GM21381 (cell line): ENCODE results near the gene PRRG1.
"Not testable (repeated sequence)": the region's sequence is repeated elsewhere in the genome, so short reads cannot be mapped to it uniquely, and the experiment has no call there.

Source experiments
- ATAC-seq: cut with Tn5 transposase; IDR thresholded peaks from one replicate; pipeline ENCODE4 v1.9.1; 2021; ENCODE audit warnings: mild to moderate bottlenecking, moderate library complexity; ENCODE audit not compliant: unreplicated experiment

Gene PRRG1

DNA sequence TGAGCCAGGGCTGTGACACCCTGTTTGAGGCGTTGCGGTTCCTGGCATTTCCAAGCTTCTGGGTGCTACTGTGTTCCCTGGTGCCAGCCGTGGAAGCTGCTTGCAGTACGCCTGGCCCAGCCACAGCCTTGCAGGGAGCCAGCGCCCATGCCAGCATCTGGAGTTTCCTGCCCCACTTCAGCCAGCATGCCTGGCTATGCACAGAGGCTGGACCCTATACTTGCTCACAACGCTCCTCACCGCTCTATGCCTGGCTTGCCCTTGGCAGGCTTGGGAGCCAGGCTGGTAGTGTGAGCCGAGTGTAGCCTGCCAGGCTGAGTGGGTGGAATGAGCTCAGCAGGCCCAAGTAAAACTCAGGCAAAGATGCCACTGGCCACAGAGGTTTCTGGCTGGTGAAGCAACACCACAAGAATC lies 22.4 kb downstream of the PRRG1 start:
- ATAC-seq: no peak

DNA sequence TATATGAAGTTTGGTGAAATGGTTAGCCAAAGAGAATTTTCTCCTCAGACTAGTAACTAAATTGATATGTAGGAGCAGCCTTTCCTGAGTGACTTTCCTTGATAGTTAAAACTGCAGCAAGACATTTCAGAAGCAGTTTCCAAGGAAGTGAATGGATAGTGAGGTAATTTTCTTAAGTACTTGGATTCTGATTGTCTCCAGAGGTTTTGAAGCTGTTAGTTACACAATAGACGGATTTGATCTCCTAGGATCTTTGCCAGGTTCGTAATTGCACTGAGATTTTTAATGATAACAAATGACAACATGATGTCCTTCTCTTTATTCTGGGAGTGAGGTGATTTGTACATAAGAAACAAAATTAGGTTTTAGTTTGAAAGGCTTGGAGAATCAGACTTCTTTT lies 29.2 kb downstream of the PRRG1 start:
- no peak for ATAC-seq

DNA sequence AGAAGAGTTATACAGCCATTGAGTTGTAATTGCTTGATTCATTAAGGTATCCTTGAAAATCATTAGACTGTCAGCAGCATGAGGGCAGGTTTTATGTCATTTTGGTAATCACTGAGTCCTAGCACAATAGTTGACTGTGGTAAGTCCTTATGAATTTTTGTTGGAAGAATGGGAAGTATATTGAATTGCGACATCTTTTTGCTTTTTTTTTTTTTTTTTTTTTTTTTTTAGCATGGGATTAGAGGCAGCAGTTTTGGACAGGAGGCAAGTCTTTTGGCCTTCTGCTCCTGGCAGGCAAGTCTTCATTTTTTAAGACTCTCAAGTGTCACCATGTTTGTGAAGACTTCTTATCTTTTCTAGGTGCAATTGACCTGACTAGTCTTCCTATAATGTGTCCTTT lies 29.7 kb downstream of the PRRG1 start:
- no peak for ATAC-seq

DNA sequence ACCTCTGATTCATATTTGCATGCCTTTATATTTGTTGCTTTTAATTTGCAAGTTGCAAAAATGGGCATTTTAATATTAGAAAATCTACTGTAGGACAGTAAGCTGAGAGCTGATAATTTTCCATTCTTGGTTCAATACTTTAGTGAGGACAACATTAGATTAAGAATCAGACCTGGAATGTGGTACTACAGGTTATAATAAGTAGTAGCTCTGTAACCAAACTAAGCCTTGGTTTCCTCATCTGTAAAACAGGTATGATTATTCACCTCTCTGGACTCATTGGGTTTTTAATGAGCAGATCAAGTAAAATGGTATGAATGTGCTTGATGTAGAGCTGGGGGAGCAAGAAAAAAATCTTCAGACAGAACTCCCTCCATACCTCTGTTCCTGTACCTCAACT lies 31.1 kb downstream of the PRRG1 start:
- ATAC-seq: no peak

DNA sequence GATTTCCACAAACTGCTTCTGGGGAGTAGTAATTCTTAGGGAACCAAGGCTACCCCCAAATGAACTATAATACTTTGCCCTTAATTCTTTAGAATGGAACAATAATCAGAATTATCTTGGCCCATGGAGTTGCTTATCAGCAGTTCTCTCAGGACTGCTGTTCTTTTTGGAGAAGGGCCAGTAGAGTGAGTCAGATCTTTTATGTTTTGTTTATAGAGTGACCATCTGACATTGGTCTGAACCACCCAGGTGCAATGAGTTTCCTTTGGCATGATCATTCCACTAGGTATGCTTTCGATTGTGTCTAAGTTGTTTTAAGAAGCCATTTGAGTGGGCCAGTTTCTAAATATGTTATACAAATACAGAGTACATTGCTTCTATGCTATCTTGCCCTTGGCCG lies 31.8 kb downstream of the PRRG1 start:
- ATAC-seq: no peak

DNA sequence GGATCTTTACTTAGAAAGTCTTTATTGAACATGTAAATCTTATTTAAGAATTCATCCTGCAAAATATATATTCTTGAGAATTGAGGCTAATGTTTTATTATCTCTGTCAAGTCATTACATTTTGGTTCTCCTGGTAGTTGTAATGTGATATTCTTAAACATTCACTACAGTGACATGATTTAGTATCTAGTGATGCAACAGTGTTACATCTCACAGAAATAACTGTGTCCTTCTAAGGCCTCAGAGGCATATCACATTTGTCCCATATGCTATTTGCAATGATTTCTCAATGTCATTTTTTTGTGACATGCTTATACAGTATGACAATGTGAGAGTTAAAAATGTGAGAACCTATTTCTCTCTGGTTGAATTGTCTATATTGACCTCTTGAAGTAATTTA lies 34.1 kb downstream of the PRRG1 start:
- no peak for ATAC-seq

DNA sequence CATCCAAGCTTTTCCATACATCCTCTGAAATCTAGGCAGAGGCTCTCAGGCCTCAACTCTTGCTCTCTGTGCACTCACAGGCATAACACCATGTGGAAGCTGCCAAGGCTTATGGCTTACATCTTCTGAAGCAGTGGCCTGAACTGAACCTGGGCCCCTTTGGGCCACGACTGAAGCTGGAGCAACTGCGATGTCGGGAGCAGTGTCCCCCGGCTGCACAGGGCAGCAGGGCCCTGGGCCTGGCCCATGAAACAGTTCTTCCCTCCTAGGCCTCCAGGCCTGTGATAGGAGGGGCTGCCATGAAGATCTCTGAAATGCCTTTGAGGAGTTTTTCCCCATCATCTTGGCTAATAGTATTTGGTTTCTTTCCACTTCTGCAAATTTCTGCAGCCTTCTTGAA lies 39.2 kb downstream of the PRRG1 start:
- no peak for ATAC-seq

DNA sequence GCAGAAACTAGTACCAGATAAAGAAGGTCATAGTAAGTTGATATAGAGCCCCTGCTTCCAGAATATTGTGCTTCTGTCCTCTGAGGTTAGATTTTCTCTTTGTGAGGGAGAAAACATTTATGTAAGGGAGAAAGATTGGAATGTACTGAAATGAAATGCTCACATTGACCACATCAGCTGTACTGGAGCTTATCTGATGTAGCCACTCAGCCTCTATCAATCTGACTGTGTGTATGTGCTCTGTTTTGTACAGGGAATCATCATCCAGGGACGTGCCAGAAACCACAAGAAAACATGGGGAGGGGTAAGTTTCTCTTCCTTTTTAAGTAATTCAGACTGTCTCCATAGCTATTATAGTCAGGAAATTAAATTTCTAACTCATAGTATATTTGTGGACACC lies 56.8 kb downstream of the PRRG1 start:
- no peak for ATAC-seq

DNA sequence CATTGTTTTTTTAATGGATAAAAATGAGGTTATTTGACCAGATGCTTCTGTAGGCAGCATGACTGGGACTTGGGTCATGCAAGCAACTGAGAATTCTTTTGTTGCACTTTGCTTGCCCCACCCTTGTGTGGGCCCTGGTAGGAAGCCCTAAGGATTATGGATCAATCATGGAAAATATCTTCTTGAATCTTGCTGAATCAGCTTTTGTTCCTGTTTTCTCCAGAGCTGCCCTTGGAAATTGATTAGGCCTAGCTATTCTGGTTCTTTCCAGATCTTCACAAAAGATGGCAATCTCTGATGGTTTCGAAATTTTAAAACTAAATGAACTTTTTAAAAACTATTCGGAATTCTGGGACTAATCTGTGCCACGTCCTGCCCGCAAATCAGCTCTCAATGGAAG lies 58.6 kb downstream of the PRRG1 start:
- ATAC-seq: no peak

DNA sequence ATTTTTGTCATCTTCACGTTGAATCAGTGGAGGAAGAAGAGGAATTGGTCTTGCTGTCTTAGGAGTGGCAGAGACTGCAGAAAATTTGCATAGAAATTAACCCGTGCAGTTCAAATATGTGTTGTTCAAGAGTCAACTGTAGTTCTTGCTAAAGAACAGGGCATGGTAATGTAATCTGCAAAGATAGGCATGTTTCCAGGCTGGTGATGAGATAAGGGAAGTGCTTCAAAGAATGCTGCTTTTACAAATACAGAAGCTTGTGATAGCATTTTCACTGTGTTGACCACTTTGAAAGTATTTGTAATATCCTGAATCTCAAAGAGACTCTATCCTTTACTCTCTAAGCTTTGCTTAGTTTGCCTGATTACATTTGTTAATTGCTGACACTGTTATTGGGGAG lies 60.1 kb downstream of the PRRG1 start:
- no peak for ATAC-seq

DNA sequence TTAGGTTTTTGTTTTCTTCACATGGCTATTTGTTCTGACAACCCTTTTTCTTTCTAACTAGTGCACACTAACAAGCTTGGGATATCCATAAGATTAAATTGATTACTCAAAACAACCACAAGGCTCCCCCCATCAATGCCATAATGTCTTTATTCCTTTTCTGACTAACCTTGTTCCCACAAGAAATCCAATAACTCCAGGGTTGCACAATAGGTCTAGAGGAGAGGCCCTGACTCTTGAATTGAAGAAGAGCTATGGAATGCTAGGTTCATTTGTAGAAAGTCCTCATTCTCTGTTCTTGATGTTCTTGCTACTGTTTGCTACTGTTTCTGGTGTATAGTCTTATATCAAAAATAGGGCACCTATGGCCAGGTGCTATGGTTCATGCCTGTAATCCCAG lies 71.0 kb downstream of the PRRG1 start:
- no peak for ATAC-seq

DNA sequence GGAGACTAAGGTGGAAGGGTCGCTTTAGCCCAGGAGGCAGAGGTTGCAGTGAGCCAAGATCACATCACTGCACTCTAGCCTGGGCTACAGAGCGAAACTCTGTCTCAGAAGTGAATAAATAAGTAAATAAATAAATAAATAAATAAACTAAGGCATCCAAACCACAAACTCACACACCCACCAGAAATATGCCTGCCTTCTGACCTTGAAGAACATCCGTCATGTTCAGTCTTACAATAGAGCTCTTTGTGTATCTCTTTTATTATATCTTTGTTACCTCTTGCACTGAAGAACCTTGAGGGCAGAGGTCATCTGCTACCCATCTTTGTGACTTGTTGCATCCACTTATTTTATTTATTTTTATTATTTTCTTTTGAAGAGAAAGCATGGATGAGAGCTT lies 71.6 kb downstream of the PRRG1 start:
- ATAC-seq: no peak

DNA sequence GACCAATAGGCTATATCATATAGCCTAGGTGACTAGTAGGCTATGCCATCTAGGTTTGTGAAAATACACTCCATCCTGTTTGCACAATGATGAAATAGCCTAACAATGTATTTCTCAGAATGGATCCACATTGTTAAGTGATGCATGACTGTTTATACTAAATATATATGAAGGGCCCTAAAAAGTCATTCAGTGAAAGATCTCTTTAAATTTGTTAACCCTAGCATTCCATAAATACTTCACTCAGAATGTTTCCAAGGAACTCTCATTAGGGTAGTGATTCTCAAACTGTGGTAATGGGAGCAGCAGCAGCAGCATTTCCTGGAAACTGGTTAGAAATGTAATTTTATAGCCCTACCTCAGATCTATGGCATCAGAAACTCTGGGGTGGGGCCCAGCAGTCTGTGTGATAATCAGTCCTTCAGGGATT lies 74.9 kb downstream of the PRRG1 start:
- ATAC-seq: no peak

DNA sequence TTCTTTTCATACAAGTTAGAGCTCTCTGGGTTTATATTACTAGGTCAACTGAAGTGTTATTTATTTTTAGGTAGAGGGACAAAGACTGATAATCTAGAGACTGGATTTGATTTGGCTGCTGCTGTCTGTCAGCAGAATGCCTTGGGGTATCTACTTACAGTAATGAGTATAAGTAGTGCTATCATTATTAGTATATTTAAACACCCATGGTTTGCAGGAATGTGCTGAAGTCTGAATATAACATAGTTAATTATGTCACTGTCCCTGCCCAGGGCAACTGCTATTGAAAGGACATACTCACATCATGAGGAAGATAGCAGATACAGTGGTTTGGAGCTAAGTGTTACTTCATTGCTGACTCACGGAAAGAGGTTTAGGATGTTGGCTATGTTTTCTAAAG lies 76.2 kb downstream of the PRRG1 start:
- no peak for ATAC-seq

DNA sequence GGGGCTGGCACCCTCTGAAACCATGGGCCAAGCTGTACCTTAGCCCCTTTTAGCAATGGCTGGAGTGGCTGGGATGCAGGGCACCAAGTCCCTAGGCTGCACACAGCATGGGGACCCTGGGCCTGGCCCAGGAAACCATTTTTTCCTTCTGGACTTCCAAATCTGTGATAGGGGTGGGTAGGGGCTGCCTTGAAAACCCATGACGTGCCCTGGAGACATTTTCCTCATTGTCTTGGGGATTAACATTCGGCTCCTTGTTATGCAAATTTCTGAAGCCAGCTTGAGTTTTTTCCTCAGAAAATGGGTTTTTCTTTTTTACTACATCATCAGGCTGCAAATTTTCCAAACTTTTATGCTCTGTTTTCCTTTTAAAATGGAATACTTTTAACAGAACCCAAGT lies 79.8 kb downstream of the PRRG1 start:
- not testable (repeated sequence) for ATAC-seq

DNA sequence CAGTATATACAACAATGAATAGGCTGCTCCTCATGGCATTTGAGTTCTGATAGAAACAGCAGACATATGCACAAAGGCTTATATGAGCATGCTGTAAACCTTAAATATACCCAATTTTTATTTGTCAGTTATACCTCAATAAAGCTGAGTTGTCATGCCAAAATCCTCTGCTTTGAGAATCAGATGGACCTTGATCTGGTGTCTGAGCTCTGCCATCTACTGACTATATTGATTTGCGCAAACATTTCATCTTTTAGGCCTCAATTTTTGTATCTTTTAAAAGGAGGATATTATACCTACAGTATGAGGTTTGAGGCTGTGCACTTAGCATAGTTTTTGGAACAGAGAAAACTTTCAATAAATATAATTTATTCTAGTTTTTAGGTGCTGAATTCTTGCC lies 85.2 kb downstream of the PRRG1 start:
- ATAC-seq: no peak

DNA sequence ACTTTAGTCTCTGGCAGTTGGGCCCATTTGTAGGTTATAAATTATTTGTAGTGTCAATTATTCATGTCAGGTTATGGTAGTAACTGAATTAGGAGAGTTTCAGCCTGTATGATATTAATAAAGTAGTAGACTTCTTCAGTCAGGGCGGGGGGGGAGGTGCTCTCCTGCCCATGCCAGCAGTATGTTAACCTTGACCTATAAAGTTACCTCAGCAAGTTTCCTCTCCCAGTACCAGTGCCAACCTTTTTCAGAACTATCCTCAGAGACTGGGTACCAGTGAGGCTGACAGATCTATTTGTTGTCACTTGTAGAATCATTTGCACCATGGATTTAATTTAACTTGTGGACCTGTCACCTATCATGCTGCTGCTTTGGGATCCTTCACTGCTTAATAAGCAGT lies 88.0 kb downstream of the PRRG1 start:
- ATAC-seq: no peak

DNA sequence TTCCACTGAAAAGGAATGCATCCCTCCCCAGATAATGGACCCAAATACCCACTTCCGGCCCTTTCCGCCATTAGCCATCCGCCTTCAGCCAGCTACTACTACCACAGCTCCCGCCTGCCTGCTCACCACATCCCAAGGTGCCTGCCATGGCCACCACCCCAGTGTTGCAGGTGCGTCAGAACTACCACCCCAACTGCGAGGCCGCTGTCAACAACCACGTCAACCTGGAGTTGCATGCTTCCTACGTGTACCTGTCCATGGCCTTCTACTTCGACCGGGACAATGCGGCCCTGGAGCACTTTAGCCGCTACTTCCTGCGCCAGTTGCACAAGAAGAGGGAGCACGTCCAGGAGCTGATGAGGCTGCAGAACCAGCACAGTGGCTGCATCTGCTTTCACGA lies 92.2 kb downstream of the PRRG1 start:
- ATAC-seq: no peak

DNA sequence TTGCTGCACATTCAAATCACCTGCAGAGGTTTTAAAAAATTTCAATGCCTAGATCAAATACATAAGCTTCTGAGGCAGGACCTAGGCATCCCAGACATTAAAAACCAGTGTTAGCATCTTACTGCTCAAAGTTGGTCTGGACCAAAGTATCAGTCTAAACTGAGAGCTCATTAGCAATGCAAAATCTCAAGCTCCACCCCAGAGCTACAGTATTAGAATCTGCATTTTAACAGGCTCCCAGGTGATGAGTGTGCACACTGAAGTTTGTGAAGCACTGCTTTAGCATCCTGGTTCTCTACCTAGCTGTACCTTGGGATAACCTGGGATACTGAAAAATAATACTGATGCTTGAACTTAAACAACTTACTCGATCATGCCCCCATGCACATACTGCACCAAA lies 96.0 kb downstream of the PRRG1 start:
- ATAC-seq: no peak

DNA sequence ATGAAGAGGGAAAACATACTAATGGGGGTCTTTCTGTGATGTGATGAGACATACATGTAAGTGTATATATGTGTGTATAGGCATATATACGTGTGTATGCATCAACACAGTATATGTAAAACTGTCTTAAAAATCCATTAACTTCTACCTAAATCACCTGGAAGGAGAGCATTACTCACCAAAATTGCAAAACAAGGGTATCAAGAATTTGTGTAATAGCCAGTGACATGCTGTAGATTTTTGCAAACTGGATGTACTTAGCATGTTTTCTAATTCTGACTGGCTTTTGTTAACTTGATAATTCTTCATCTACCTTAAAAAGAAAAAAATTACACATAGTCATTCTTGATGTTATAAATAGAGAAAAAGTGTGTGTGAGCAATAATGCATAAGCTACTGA lies 104.7 kb downstream of the PRRG1 start:
- no peak for ATAC-seq

DNA sequence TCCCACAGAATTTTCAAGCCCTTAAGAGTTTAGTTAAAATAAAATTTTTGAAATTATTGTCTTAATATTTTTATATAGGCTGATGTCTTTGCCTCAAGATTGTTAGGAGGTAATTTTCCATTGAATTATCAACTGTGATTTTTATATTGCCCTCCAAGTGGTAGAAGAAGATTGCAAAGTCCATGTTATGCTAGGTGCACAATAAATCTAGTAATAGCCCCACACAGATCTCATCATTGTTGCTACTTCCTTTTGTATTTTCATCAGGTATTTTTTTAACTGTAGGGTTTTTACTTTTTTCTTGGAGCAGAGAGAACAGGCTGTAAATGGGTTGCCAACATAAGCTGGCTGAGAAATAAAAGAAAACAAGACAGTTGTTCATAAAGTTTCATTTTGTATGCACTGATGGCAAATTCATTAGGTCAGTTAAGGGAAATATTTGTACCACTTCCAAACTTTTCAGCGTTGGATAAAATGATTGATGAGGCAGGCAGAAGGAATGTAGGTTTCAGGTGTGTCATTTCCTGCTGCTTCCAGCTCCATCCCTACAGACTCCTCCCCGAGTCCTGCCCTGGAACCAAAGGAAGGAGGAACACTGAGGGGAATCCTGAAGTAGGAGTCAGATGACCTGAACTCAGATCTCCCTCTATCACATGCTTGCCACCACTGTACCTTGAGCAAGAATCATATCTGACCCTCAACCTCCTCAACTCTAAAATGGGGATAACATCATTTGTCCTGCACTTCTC lies 105.5 kb downstream of the PRRG1 start:
- ATAC-seq: no peak

DNA sequence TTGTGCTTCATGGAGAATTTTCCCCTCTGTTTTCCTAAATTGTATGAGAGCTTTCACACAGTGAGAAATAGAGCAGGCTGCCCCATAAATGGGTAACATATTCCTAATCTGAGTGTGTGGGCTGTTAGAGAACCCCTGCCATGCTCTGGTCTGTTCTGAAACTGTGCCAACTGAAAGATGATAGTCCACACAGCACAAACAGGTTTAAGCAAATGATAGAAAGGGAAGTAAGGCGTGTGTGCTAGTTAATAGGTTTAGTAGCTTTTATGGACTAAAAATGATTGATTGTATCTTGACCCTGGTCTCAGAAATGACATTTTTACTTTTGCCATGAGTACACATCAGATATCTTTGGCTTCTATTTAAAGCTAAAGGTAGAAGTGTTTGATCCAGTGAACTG lies 106.2 kb downstream of the PRRG1 start:
- no peak for ATAC-seq

DNA sequence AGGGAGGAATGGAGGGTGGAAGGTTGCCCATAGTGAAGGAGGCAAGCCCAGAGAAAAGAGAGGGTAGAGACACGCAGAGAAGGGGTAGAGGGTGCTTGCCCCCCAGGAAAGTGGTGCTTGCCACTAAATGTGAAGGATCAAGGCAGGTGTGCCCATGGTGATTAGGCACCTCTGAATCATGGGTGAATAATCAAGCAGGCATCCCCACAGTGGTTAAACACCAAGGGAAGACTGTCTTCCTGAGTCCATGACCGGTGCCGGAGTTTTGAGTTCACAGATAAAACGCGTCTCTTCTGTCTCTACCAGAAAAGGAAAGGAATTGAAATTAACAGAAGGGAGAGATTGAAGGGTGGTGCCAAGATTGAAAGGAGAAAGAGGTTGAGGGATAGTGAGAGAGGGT lies 111.1 kb downstream of the PRRG1 start:
- ATAC-seq: not testable (repeated sequence)
